Fibroblast of lung (primary cell): ENCODE data around the gene PC. TPM values are rescaled to one million over a fixed set of nuclear protein-coding genes. Genes with fewer than 3 reads are reported as not detected.
A peak's percentile ranks its signal among the peaks of the same experiment; 100 is the strongest.

ENCODE experiments used
- DNase-seq, 2 donors: peaks; one replicate each; pipeline versions ENCODE4 v3.0.0 to v3.0.0-alpha.2; 2010; ENCODE audit warnings: low read depth in 2 of 2
- H2AFZ ChIP-seq: 2 replicates; pipeline ENCODE4 v1.5.1; 2012; ENCODE audit warnings: low read length, control low read depth, inconsistent platforms
- H3K27ac ChIP-seq: 2 replicates; pipeline ENCODE4 v1.5.1; 2011; ENCODE audit warnings: low read length, control low read depth; ENCODE audit not compliant: insufficient read depth
- H3K27me3 ChIP-seq: 2 replicates; pipeline ENCODE4 v1.5.1; 2011; ENCODE audit warnings: mild to moderate bottlenecking, low read length; ENCODE audit not compliant: control insufficient read depth, insufficient read depth
- H3K36me3 ChIP-seq: 2 replicates; pipeline ENCODE4 v1.5.1; 2011; ENCODE audit warnings: low read length; ENCODE audit not compliant: control insufficient read depth, insufficient read depth
- H3K4me1 ChIP-seq: 2 replicates; pipeline ENCODE4 v1.5.1; 2011; ENCODE audit warnings: low read length; ENCODE audit not compliant: control insufficient read depth, insufficient read depth; ENCODE audit errors: extremely low read depth
- H3K4me2 ChIP-seq: 2 replicates; pipeline ENCODE4 v1.5.1; 2011; ENCODE audit warnings: low read length, control low read depth; ENCODE audit not compliant: insufficient read depth; ENCODE audit errors: extremely low read depth
- H3K4me3 ChIP-seq, 4 experiments: fragments of 200-600 bp in 1 of 4; sonication (generic) in 1 of 4; replicated peaks in 1 of 4; 2 replicates each; pipeline ENCODE4 v1.5.1; 2011 to 2016; ENCODE audit warnings: low read length in 4 of 4, low read depth in 3 of 4, mild to moderate bottlenecking in 3 of 4, control low read depth in 2 of 4, inconsistent platforms in 1 of 4, mixed read lengths in 1 of 4; ENCODE audit not compliant: insufficient read depth in 1 of 4; ENCODE audit errors: control extremely low read depth in 1 of 4
- H3K79me2 ChIP-seq: 2 replicates; pipeline ENCODE4 v1.5.1; 2012; ENCODE audit warnings: mild to moderate bottlenecking, low read length, inconsistent platforms; ENCODE audit not compliant: control insufficient read depth, insufficient read depth
- H3K9ac ChIP-seq: 2 replicates; pipeline ENCODE4 v1.5.1; 2011; ENCODE audit warnings: mild to moderate bottlenecking, low read length, control low read depth; ENCODE audit not compliant: insufficient read depth
- H3K9me3 ChIP-seq: 2 replicates; pipeline ENCODE4 v1.5.1; 2012; ENCODE audit warnings: low read depth, low read length; ENCODE audit not compliant: control insufficient read depth, insufficient read depth
- H4K20me1 ChIP-seq: 2 replicates; pipeline ENCODE4 v1.5.1; 2011; ENCODE audit warnings: low read length; ENCODE audit not compliant: control insufficient read depth, insufficient read depth; ENCODE audit errors: extremely low read depth
- EZH2 ChIP-seq: IDR thresholded peaks from 2 replicates; pipeline ENCODE4 v1.5.1; 2012; ENCODE audit warnings: low read length, control low read depth, mild to moderate bottlenecking; ENCODE audit errors: missing control alignments
- polyA plus RNA-seq, 2 donors: library from polyadenylated mRNA; depleted of rRNA in 1 of 2; stranded (reverse) in 1 of 2; unstranded in 1 of 2; fragments of >200 nt; gene quantifications; 2 replicates each; pipeline ENCODE4 v1.2.1, GENCODE V29; 2011 to 2012; ENCODE audit warnings: missing spikeins in 1 of 2
- total RNA-seq: library from RNA; depleted of rRNA; stranded (reverse); fragments of >200 nt; gene quantifications from 2 replicates; pipeline ENCODE4 v1.2.1, GENCODE V29; 2014
- TF ChIP-seq, protein P1 (sequence below), 2 donors: IDR thresholded peaks in 1 of 2; conservative IDR thresholded peaks in 1 of 2; 1 replicate in 1 of 2; 2 replicates in 1 of 2; pipeline ENCODE4 v1.5.1; 2011 to 2012; ENCODE audit warnings: low read length in 2 of 2, control low read depth in 1 of 2, inconsistent platforms in 1 of 2, low read depth in 1 of 2, mild to moderate bottlenecking in 1 of 2

Gene PC
- total and polyA plus RNA-seq, 2 donors (not counting 1 experiment from before 2014, with no cell fraction given) = 5.1 to 22.8 TPM

- Histone ChIP-seq H3K4me1 (peaks cover 13% of the 10 kb centered on the region), H3K4me2 (no peak overlapping the region), H3K9me3 (no peaks in the 10 kb centered on the region), H3K27me3 (no peaks in the 10 kb centered on the region), H3K27ac (no peak overlapping the region), H4K20me1 (no peaks in the 10 kb centered on the region), H3K36me3 (no peaks in the 10 kb centered on the region), H3K4me3 (no peak overlapping the region), H3K79me2 (no peaks in the 10 kb centered on the region), H3K9ac (no peak overlapping the region), H2AFZ (no peak overlapping the region)
- no peak for TF ChIP-seq EZH2
- TF ChIP-seq, protein P1, sequence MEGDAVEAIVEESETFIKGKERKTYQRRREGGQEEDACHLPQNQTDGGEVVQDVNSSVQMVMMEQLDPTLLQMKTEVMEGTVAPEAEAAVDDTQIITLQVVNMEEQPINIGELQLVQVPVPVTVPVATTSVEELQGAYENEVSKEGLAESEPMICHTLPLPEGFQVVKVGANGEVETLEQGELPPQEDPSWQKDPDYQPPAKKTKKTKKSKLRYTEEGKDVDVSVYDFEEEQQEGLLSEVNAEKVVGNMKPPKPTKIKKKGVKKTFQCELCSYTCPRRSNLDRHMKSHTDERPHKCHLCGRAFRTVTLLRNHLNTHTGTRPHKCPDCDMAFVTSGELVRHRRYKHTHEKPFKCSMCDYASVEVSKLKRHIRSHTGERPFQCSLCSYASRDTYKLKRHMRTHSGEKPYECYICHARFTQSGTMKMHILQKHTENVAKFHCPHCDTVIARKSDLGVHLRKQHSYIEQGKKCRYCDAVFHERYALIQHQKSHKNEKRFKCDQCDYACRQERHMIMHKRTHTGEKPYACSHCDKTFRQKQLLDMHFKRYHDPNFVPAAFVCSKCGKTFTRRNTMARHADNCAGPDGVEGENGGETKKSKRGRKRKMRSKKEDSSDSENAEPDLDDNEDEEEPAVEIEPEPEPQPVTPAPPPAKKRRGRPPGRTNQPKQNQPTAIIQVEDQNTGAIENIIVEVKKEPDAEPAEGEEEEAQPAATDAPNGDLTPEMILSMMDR (conservative IDR thresholded peaks at IDR 0.05 in 1 of 2, IDR thresholded peaks at IDR 0.05 in 1 of 2; ENCODE audit: low read depth in 1 of 2, low read length in 2 of 2) = no peak
- DNase-seq = no peak
These were observed 69.9 kb downstream of the PC start for GRCh38 chr11:66888282-66888681.

- no peak overlapping the region for H2AFZ ChIP-seq
- H3K79me2 ChIP-seq = no peaks in the 10 kb centered on the region
- H3K9ac ChIP-seq = no peak overlapping the region
- peaks cover 16% of the 10 kb centered on the region for H3K4me1 ChIP-seq
- DNase-seq = peak in 1 of 2 donors; percentile 25
- H3K4me3 ChIP-seq = no peak overlapping the region
- no peaks in the 10 kb centered on the region for H3K36me3 ChIP-seq
- H3K27me3 ChIP-seq = no peaks in the 10 kb centered on the region
- H3K4me2 ChIP-seq = no peak overlapping the region
- TF ChIP-seq EZH2 = no peak
- TF ChIP-seq, protein P1 (conservative IDR thresholded peaks at IDR 0.05 in 1 of 2, IDR thresholded peaks at IDR 0.05 in 1 of 2; ENCODE audit: low read depth in 1 of 2, low read length in 2 of 2) = no peak
- H3K9me3 ChIP-seq = no peaks in the 10 kb centered on the region
- H3K27ac ChIP-seq = no peak overlapping the region
- no peaks in the 10 kb centered on the region for H4K20me1 ChIP-seq
These were observed 70.7 kb downstream of the PC start for GRCh38 chr11:66887526-66887925.

DNA sequence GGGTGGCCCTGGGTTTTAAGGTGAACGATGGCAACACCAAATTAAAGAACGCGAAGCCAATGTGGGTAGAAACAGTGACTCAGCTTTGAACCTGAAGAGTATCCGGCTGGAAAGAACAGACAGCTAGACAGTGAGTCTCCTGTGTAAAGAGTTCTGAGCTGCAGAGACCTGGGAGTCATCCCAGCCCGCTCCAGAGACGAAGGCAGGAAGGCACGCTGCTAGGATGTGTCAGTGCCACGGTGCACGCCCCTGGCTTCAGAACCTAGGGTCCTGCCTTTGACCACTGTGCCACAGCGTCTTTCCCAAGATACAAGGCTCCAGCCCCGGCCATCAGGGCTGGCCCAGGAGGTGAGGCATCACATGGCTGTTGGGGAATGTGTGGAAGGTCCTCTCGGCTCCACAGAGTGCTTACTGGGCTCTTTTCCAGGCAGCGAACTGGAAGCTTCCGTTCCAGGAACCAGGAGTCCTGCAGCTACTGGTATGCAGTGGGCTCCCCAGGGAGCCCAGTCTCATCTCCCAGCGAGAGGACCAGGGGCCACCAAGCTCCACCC is 71.4 kb downstream of the PC start:
- TF ChIP-seq EZH2 = no peak
- TF ChIP-seq, protein P1 (conservative IDR thresholded peaks at IDR 0.05 in 1 of 2, IDR thresholded peaks at IDR 0.05 in 1 of 2; ENCODE audit: low read depth in 1 of 2, low read length in 2 of 2) = no peak
- Histone ChIP-seq H3K27ac (no peak overlapping the region), H3K4me2 (no peak overlapping the region), H3K27me3 (no peaks in the 10 kb centered on the region), H2AFZ (no peak overlapping the region), H3K4me3 (no peak overlapping the region), H3K4me1 (peaks cover 13% of the 10 kb centered on the region), H3K9ac (no peak overlapping the region), H3K36me3 (no peaks in the 10 kb centered on the region), H3K9me3 (no peaks in the 10 kb centered on the region), H3K79me2 (no peaks in the 10 kb centered on the region), H4K20me1 (no peaks in the 10 kb centered on the region)
- peak in 1 of 2 donors; percentile 86 for DNase-seq
